Gastrocnemius medialis (tissue), 4 donors: Measurements from ENCODE around the gene SLCO4A1.

Source experiments
- CTCF ChIP-seq, 5 experiments: fragments of 450-650 bp in 3 of 5; fragments of 200-600 bp in 2 of 5; sonication (generic) in 2 of 5; IDR thresholded peaks in 4 of 5; conservative IDR thresholded peaks in 1 of 5; 1 replicate in 4 of 5; 2 replicates in 1 of 5; pipeline ENCODE4 v1.5.1; 2016 to 2019; ENCODE audit warnings: antibody characterized with exemption in 5 of 5, mild to moderate bottlenecking in 3 of 5, moderate library complexity in 3 of 5
- POLR2A ChIP-seq, 2 donors: fragments of 450-650 bp; IDR thresholded peaks; one replicate each; pipeline ENCODE4 v1.6.1; 2017; ENCODE audit warnings: antibody characterized with exemption in 2 of 2, mild to moderate bottlenecking in 2 of 2, moderate library complexity in 2 of 2

GRCh38 chr20:62710221-62710885, 68.0 kb downstream of the SLCO4A1 start:
- TF ChIP-seq CTCF (IDR thresholded peaks at IDR 0.05 in 4 of 5, conservative IDR thresholded peaks at IDR 0.05 in 1 of 5) (no peak), POLR2A (IDR thresholded peaks at IDR 0.05) (no peak)
